HEK293T (cell line): Measurements from ENCODE around the gene RER1.

Experiments used
- ARNT ChIP-seq: fragments of 450-650 bp; IDR thresholded peaks from 2 replicates; pipeline ENCODE4 v1.6.1; 2017; ENCODE audit warnings: mild to moderate bottlenecking
- BHLHE40 ChIP-seq: fragments of 450-650 bp; IDR thresholded peaks from 2 replicates; pipeline ENCODE4 v1.6.1; 2016; ENCODE audit warnings: mild to moderate bottlenecking, moderate library complexity, borderline replicate concordance
- ELF4 ChIP-seq: fragments of 450-650 bp; IDR thresholded peaks from 2 replicates; pipeline ENCODE4 v1.6.1; 2017; ENCODE audit warnings: antibody characterized with exemption
- FOXA1 ChIP-seq: fragments of 450-650 bp; IDR thresholded peaks from 2 replicates; pipeline ENCODE4 v1.6.1; 2016; ENCODE audit warnings: mild to moderate bottlenecking
- FOXK2 ChIP-seq: fragments of 450-650 bp; IDR thresholded peaks from 2 replicates; pipeline ENCODE4 v1.6.1; 2016; ENCODE audit warnings: mild to moderate bottlenecking
- FOXM1 ChIP-seq: fragments of 450-650 bp; IDR thresholded peaks from 2 replicates; pipeline ENCODE4 v1.6.1; 2017; ENCODE audit warnings: mild to moderate bottlenecking, borderline replicate concordance
- HDGF ChIP-seq: fragments of 450-650 bp; IDR thresholded peaks from 2 replicates; pipeline ENCODE4 v1.6.1; 2017; ENCODE audit warnings: antibody characterized with exemption, borderline replicate concordance
- L3MBTL2 ChIP-seq: fragments of 450-650 bp; conservative IDR thresholded peaks from 2 replicates; pipeline ENCODE4 v1.6.1; 2016; ENCODE audit warnings: mild to moderate bottlenecking
- LEF1 ChIP-seq: fragments of 450-650 bp; IDR thresholded peaks from 2 replicates; pipeline ENCODE4 v1.6.1; 2017; ENCODE audit warnings: mild to moderate bottlenecking, borderline replicate concordance
- NFRKB ChIP-seq: fragments of 450-650 bp; IDR thresholded peaks from 2 replicates; pipeline ENCODE4 v1.6.1; 2016; ENCODE audit warnings: mild to moderate bottlenecking, moderate library complexity
- SUZ12 ChIP-seq: fragments of 450-650 bp; IDR thresholded peaks from 2 replicates; pipeline ENCODE4 v1.6.1; 2016; ENCODE audit warnings: mild to moderate bottlenecking

DNA sequence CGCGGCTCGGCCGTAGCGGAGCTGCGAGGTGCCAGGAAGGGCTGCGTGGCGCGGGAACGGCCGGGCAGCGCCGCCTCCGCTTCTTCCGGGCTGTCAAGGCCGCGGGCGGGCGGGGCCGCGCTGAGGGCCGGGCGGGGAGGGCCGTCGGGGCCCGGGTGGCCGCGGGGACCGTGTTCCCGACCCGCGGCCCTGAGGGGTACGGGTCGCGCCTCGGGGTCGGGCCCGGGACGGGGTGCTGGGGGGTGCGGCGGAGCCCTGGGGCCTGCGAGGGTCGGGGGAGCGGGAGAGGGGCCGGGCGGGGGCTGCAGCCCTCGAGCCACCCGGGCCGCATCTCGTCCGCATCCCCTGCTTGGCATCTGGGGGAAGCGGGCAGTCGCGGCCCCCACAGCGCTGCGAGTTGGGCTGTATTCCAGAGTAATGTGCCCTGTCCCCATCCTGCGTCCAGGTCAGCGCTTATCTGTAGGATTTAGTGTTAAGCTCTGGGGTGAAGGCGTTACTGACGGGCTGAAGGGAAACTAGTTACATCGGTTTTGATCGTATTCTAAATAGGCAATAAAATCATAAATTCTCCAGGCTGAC, 379 bp downstream of the RER1 start:
- TF ChIP-seq NFRKB: no peak
- TF ChIP-seq BHLHE40: no peak
- TF ChIP-seq ELF4: no peak
- no peak for TF ChIP-seq ARNT
- TF ChIP-seq FOXM1: no peak
- no peak for TF ChIP-seq SUZ12
- no peak for TF ChIP-seq HDGF
- no peak for TF ChIP-seq L3MBTL2
- TF ChIP-seq LEF1: no peak
- no peak for TF ChIP-seq FOXK2
- TF ChIP-seq FOXA1: no peak
